Loucy (cell line): ENCODE data around the gene KCNJ6.

Experiments used
- EZH2phosphoT487 ChIP-seq: fragments of 200-600 bp; IDR thresholded peaks from 2 replicates; pipeline ENCODE4 v1.6.1; 2018; ENCODE audit warnings: antibody characterized with exemption, mild to moderate bottlenecking, moderate library complexity, borderline replicate concordance
- TF ChIP-seq, protein P1 (sequence below): fragments of 200-600 bp; sonication (generic); conservative IDR thresholded peaks from 2 replicates; pipeline ENCODE4 v1.5.1; 2014; ENCODE audit warnings: mild to moderate bottlenecking, antibody characterized with exemption, low read length

GRCh38 chr21:37578471-37579126, 337.7 kb downstream of the KCNJ6 start:
- TF ChIP-seq, protein P1, sequence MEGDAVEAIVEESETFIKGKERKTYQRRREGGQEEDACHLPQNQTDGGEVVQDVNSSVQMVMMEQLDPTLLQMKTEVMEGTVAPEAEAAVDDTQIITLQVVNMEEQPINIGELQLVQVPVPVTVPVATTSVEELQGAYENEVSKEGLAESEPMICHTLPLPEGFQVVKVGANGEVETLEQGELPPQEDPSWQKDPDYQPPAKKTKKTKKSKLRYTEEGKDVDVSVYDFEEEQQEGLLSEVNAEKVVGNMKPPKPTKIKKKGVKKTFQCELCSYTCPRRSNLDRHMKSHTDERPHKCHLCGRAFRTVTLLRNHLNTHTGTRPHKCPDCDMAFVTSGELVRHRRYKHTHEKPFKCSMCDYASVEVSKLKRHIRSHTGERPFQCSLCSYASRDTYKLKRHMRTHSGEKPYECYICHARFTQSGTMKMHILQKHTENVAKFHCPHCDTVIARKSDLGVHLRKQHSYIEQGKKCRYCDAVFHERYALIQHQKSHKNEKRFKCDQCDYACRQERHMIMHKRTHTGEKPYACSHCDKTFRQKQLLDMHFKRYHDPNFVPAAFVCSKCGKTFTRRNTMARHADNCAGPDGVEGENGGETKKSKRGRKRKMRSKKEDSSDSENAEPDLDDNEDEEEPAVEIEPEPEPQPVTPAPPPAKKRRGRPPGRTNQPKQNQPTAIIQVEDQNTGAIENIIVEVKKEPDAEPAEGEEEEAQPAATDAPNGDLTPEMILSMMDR: no peak
- TF ChIP-seq EZH2phosphoT487: no peak
